Non-pigmented ciliary epithelial cell (primary cell): Measurements from ENCODE around the gene GRHL1.

ENCODE experiments used
- DNase-seq: peaks from one replicate; pipeline ENCODE4 v3.0.0-alpha.2; 2010; ENCODE audit warnings: low read depth

GRHL1 gene

GRCh38 chr2:9972621-9973479 lies 21.4 kb downstream of the GRHL1 start:
- DNase-seq = no peak

GRCh38 chr2:9973690-9974089 lies 22.2 kb downstream of the GRHL1 start:
- DNase-seq = no peak

- DNase-seq = no peak
Measured at GRCh38 chr2:9974343-9974742, 22.9 kb downstream of the GRHL1 start.

GRCh38 chr2:9975328-9975727 lies 23.8 kb downstream of the GRHL1 start:
- DNase-seq = no peak

GRCh38 chr2:9975805-9976447 lies 24.4 kb downstream of the GRHL1 start:
- peak; percentile 95 for DNase-seq

GRCh38 chr2:9979977-9980376 lies 28.5 kb downstream of the GRHL1 start:
- DNase-seq = no peak

- no peak for DNase-seq
Measured at GRCh38 chr2:9980520-9980919, 29.0 kb downstream of the GRHL1 start.

- no peak for DNase-seq
Measured at GRCh38 chr2:9981655-9982054, 30.2 kb downstream of the GRHL1 start.

- no peak for DNase-seq
Measured at GRCh38 chr2:9982248-9982647, 30.8 kb downstream of the GRHL1 start.

- no peak for DNase-seq
Measured at GRCh38 chr2:9982891-9983290, 31.4 kb downstream of the GRHL1 start.

- DNase-seq = no peak
Measured at GRCh38 chr2:9983401-9984216, 32.1 kb downstream of the GRHL1 start.

GRCh38 chr2:9984217-9984739 lies 32.8 kb downstream of the GRHL1 start:
- DNase-seq = no peak

GRCh38 chr2:9984871-9985480 lies 33.5 kb downstream of the GRHL1 start:
- peak; percentile 40 for DNase-seq

- DNase-seq = no peak
Measured at GRCh38 chr2:9985531-9986328, 34.2 kb downstream of the GRHL1 start.

- no peak for DNase-seq
Measured at GRCh38 chr2:9988320-9988719, 36.8 kb downstream of the GRHL1 start.

GRCh38 chr2:9990736-9991135 lies 39.2 kb downstream of the GRHL1 start:
- DNase-seq = no peak

GRCh38 chr2:9991221-9991620 lies 39.7 kb downstream of the GRHL1 start:
- DNase-seq = no peak

GRCh38 chr2:9991829-9992273 lies 40.4 kb downstream of the GRHL1 start:
- DNase-seq = no peak

- DNase-seq = no peak
Measured at GRCh38 chr2:9992427-9993187, 41.1 kb downstream of the GRHL1 start.

- DNase-seq = no peak
Measured at GRCh38 chr2:9993488-9994165, 42.1 kb downstream of the GRHL1 start.
